ENCODE results near the gene BICRA. TPM values are rescaled to one million over a fixed set of nuclear protein-coding genes. Genes with fewer than 3 reads are reported as not detected.

The BICRA gene
- total and polyA plus RNA-seq, 2 of the 4 experiments (the other 2 are of a cell fraction) = 1.8 to 3.5 TPM

GRCh38 chr19:47560999-47561398, 47.9 kb upstream of the BICRA start:
- POLR2A ChIA-PET (ENCODE audit: unreplicated experiment) = no interaction called here
- no peak for TF ChIP-seq MXI1 (IDR thresholded peaks at IDR 0.05; ENCODE audit: borderline replicate concordance, low read depth, low read length)
- TF ChIP-seq MAZ (IDR thresholded peaks at IDR 0.05; ENCODE audit: borderline replicate concordance, low read depth, low read length) = no peak
- TF ChIP-seq RFX5 (IDR thresholded peaks at IDR 0.05; ENCODE audit: low read depth, low read length) = no peak
- TF ChIP-seq CEBPB (IDR thresholded peaks at IDR 0.05; ENCODE audit: low read depth, low read length) = no peak
- TF ChIP-seq CHD1 (IDR thresholded peaks at IDR 0.05; ENCODE audit: low read depth, low read length) = no peak
- TF ChIP-seq NFE2L2 (IDR thresholded peaks at IDR 0.05; ENCODE audit: low read depth, low read length) = no peak
- TF ChIP-seq CTCF (conservative IDR thresholded peaks at IDR 0.05; ENCODE audit: low read depth, low read length) = no peak
- TF ChIP-seq RCOR1 (IDR thresholded peaks at IDR 0.05; ENCODE audit: insufficient replicate concordance, low read length) = no peak
- TF ChIP-seq MAFK (IDR thresholded peaks at IDR 0.05; ENCODE audit: low read depth, low read length) = no peak
- TF ChIP-seq, protein P1, sequence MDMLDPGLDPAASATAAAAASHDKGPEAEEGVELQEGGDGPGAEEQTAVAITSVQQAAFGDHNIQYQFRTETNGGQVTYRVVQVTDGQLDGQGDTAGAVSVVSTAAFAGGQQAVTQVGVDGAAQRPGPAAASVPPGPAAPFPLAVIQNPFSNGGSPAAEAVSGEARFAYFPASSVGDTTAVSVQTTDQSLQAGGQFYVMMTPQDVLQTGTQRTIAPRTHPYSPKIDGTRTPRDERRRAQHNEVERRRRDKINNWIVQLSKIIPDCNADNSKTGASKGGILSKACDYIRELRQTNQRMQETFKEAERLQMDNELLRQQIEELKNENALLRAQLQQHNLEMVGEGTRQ (IDR thresholded peaks at IDR 0.05; ENCODE audit: low read depth, low read length) = no peak
- TF ChIP-seq RAD21 (IDR thresholded peaks at IDR 0.05; ENCODE audit: low read length) = no peak
- no peak for TF ChIP-seq FOS (IDR thresholded peaks at IDR 0.05; ENCODE audit: low read depth, low read length)
- TF ChIP-seq POLR2A (IDR thresholded peaks at IDR 0.05; ENCODE audit: low read depth, low read length) = no peak
- TF ChIP-seq ELK1 (IDR thresholded peaks at IDR 0.05; ENCODE audit: borderline replicate concordance, low read depth, low read length) = no peak
- TF ChIP-seq BHLHE40 (IDR thresholded peaks at IDR 0.05; ENCODE audit: low read depth, low read length) = no peak
- no peak for TF ChIP-seq SMC3 (IDR thresholded peaks at IDR 0.05; ENCODE audit: low read depth, low read length)
- dilution Hi-C loops (cut with HindIII; ENCODE audit: low sequenced_read_pairs, unreplicated experiment) = no loop called here

More at GRCh38 chr19:47560999-47561398, 47.9 kb upstream of the BICRA start:
- Histone ChIP-seq H3K9me3 (ENCODE audit: control insufficient read depth, insufficient read depth, low read length) (no peaks in the 10 kb centered on the region), H3K23ac (ENCODE audit: low read depth, low read length) (no peak overlapping the region), H2AK9ac (replicated peaks; ENCODE audit: low read depth, low read length, poor library complexity) (no peak overlapping the region), H3K79me1 (ENCODE audit: low read depth in 1 of 2, low read length in 2 of 2) (no peaks in the 10 kb centered on the region), H3K27me3 (ENCODE audit: control insufficient read depth, insufficient read depth, low read length) (peaks cover 11% of the 10 kb centered on the region), H4K8ac (ENCODE audit: low read depth in 2 of 2, low read length in 2 of 2) (no peak overlapping the region), H3K27ac (ENCODE audit: insufficient read depth, low read length) (no peak overlapping the region), H4K5ac (ENCODE audit: low read depth, low read length) (no peak overlapping the region), H4K20me1 (ENCODE audit: insufficient read depth, low read length) (no peaks in the 10 kb centered on the region), H3K14ac (replicated peaks; ENCODE audit: low read depth, low read length) (no peak overlapping the region), H3K9ac (ENCODE audit: low read depth, low read length) (no peak overlapping the region), H3K4me3 (ENCODE audit: insufficient read depth, low read depth, low read length) (no peak overlapping the region), H3K4me2 (ENCODE audit: low read depth, low read length) (no peak overlapping the region), H3K9me1 (ENCODE audit: insufficient read depth, low read length) (no peaks in the 10 kb centered on the region), H2BK5ac (ENCODE audit: low read depth, low read length, poor library complexity, severe bottlenecking) (no peak overlapping the region), H4K91ac (ENCODE audit: insufficient read depth, low read depth, low read length) (no peak overlapping the region), H3K36me3 (ENCODE audit: control insufficient read depth, insufficient read depth, low read length) (no peaks in the 10 kb centered on the region), H2BK15ac (ENCODE audit: low read depth, low read length) (no peak overlapping the region), H2AK5ac (ENCODE audit: low read depth, low read length) (no peak overlapping the region), H3K18ac (ENCODE audit: low read depth, low read length) (no peak overlapping the region), H2BK120ac (ENCODE audit: low read depth, low read length) (no peak overlapping the region), H2BK20ac (ENCODE audit: low read depth, low read length) (no peak overlapping the region), H3K4ac (ENCODE audit: low read depth, low read length) (no peak overlapping the region), H2AFZ (replicated peaks; ENCODE audit: low read length, poor library complexity) (no peak overlapping the region), H3K56ac (ENCODE audit: extremely low read depth, insufficient read depth, low read length) (no peak overlapping the region), H3K4me1 (ENCODE audit: control insufficient read depth, insufficient read depth, low read length) (no peaks in the 10 kb centered on the region)
- no peak for DNase-seq
- in situ Hi-C loops (cut with MboI; ENCODE audit: low sequenced_read_pairs) (no loop called here), intact Hi-C loops (cut with micrococcal nuclease) (loop anchor here (5.0 kb wide), 1 partner anchor 39 kb away; no protein-coding TSS in a partner anchor)
- CTCF ChIA-PET = interaction anchor here (0.6 kb wide), 1 partner anchor 9 kb away, joined by 3 read pairs; no protein-coding TSS in a partner anchor
- ATAC-seq (ENCODE audit: low read depth) = no peak
- no CpG with 5 or more reads among the region's 2 CpGs for WGBS, 2 experiments (ENCODE audit: extremely low coverage in 2 of 2, insufficient read length in 1 of 2)
- BruUV-seq (replicated peaks) = no TSS peak
